ENCODE results near the gene ANKRD63.

Gene ANKRD63, protein sequence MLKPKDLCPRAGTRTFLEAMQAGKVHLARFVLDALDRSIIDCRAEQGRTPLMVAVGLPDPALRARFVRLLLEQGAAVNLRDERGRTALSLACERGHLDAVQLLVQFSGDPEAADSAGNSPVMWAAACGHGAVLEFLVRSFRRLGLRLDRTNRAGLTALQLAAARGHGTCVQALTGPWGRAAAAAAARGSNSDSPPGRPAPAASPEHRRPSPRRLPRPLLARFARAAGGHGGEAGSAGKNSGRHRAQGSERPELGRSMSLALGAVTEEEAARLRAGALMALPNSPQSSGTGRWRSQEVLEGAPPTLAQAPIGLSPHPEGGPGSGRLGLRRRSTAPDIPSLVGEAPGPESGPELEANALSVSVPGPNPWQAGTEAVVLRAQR

DNA sequence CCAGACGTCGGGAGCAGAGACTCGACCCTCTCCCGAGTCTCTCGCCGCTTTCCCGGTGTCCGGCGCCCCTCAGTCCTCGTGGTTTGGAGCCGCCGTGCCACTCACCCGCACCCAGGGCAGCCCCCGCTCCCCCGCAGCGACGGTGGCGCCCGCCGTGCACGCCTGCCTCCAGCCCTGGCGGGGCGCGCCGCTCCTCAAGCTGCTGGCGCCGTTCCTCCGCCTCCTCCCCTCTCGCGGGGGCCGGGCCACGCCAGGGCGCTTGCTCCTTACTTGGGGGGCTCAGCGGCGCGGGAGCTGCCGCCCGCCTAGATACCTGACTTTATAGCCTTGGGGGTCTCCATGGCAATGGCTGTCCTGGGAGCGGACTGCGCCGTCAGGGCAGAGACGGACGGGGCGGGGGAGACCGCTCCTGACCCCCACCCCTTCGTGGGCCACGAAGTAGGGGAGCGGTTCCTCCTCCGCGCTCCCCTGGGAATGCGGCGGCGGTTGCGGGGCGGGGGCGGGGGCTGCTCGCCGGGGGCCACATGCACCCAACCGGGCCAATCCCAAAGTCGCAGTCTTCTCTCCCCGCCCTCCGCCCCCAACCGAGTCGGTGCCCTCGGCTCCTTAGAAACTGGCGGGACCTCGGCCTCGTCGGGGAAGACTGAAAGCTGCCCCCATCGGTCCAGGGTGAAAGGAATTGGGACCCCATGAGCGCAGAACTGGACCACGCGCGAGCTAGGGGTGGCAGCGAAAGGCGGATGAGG is at the start of gene ANKRD63:
Gene ANKRD63, minus strand, starts transcription at position 196 of the 746 bp plus-strand sequence. CDS start 478 bp downstream, outside the sequence.
- H3K4me3 ChIP-seq: peak within 1 kb of the TSS; percentile 42
- no peaks in the 10 kb centered on the region for H3K36me3 ChIP-seq (replicated peaks)
- H3K9me3 ChIP-seq: no peaks in the 10 kb centered on the region
- in situ Hi-C loops (cut with MboI; ENCODE audit: low sequenced_read_pairs): no loop called here
- H3K4me1 ChIP-seq: peaks cover 15% of the 10 kb centered on the region
- H3K27me3 ChIP-seq (ENCODE audit: low read depth): no peaks in the 10 kb centered on the region
- DNase-seq (ENCODE audit: low spot score in 2 of 2): peak in 1 of 2 experiments; percentile 57

GRCh38 chr15:40332113-40332781 is 49.4 kb upstream of the ANKRD63 start:
- in situ Hi-C loops (cut with MboI; ENCODE audit: low sequenced_read_pairs): no loop called here
- Histone ChIP-seq H3K9me3 (no peaks in the 10 kb centered on the region), H3K36me3 (replicated peaks) (peaks cover 21% of the 10 kb centered on the region), H3K4me1 (peaks cover 15% of the 10 kb centered on the region), H3K4me3 (no peak overlapping the region), H3K27me3 (ENCODE audit: low read depth) (no peaks in the 10 kb centered on the region)
- no peak for DNase-seq (ENCODE audit: low spot score in 2 of 2)

GRCh38 chr15:40331637-40332036 is 48.8 kb upstream of the ANKRD63 start:
- no peak for DNase-seq (ENCODE audit: low spot score in 2 of 2)
- Histone ChIP-seq H3K9me3 (no peaks in the 10 kb centered on the region), H3K36me3 (replicated peaks) (peaks cover 23% of the 10 kb centered on the region), H3K4me3 (no peak overlapping the region), H3K27me3 (ENCODE audit: low read depth) (no peaks in the 10 kb centered on the region), H3K4me1 (peaks cover 21% of the 10 kb centered on the region)
- in situ Hi-C loops (cut with MboI; ENCODE audit: low sequenced_read_pairs): no loop called here

DNA sequence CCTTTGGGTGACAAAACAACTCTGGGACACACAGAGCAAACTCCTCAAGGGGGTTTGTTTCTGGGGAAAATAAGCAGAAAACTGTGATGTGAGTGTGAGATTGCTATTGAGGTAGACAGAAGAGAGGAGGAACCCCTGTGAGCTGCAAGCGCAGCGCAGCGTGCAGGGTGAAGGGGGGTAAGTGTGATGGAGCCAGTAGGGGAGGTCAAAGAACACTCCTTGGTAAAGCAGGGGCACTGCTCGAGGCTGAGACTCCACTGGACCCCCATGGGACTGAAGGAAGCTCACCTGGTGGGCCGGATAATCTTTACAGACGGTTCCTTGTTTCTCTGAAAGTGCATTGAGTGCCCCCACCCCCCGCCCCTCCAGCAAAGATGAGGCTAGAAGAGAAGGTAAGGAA is 48.2 kb upstream of the ANKRD63 start:
- Histone ChIP-seq H3K4me1 (peaks cover 27% of the 10 kb centered on the region), H3K27me3 (ENCODE audit: low read depth) (no peaks in the 10 kb centered on the region), H3K9me3 (no peaks in the 10 kb centered on the region), H3K4me3 (no peak overlapping the region), H3K36me3 (replicated peaks) (peaks cover 29% of the 10 kb centered on the region)
- no peak for DNase-seq (ENCODE audit: low spot score in 2 of 2)
- in situ Hi-C loops (cut with MboI; ENCODE audit: low sequenced_read_pairs): no loop called here

- H3K4me1 ChIP-seq: peaks cover 31% of the 10 kb centered on the region
- DNase-seq (ENCODE audit: low spot score in 2 of 2): no peak
- no peaks in the 10 kb centered on the region for H3K27me3 ChIP-seq (ENCODE audit: low read depth)
- in situ Hi-C loops (cut with MboI; ENCODE audit: low sequenced_read_pairs): no loop called here
- H3K9me3 ChIP-seq: no peaks in the 10 kb centered on the region
- peaks cover 33% of the 10 kb centered on the region for H3K36me3 ChIP-seq (replicated peaks)
- H3K4me3 ChIP-seq: no peak overlapping the region
Observed at GRCh38 chr15:40330368-40330836, 47.5 kb upstream of the ANKRD63 start.

DNA sequence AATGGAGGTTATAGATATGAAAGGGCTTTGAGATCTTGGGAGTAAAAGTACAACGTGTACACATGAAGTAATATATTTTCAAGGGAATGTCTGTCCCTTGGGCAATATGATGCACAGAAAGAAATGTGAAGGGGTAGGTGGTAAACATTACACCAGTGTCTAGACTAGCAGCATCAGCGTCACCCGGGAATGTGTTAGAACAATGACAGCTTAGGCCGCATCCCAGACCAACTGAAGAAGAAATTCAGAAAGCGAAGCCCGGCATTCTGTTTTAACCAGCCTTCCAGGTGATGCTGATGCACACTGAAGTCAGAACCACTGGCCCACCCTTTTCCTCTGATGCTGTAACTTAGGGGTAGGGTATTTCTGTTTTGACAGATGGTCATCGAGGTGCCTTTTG is 46.9 kb upstream of the ANKRD63 start:
- no peak for DNase-seq (ENCODE audit: low spot score in 2 of 2)
- in situ Hi-C loops (cut with MboI; ENCODE audit: low sequenced_read_pairs): no loop called here
- H3K4me1 ChIP-seq: peaks cover 36% of the 10 kb centered on the region

GRCh38 chr15:40328751-40329150 is 45.9 kb upstream of the ANKRD63 start:
- no peaks in the 10 kb centered on the region for H3K27me3 ChIP-seq (ENCODE audit: low read depth)
- in situ Hi-C loops (cut with MboI; ENCODE audit: low sequenced_read_pairs): no loop called here
- H3K4me3 ChIP-seq: no peak overlapping the region
- peaks cover 37% of the 10 kb centered on the region for H3K36me3 ChIP-seq (replicated peaks)
- peaks cover 36% of the 10 kb centered on the region for H3K4me1 ChIP-seq
- no peaks in the 10 kb centered on the region for H3K9me3 ChIP-seq
- no peak for DNase-seq (ENCODE audit: low spot score in 2 of 2)

More for the DNA sequence above, 46.9 kb upstream of the ANKRD63 start:
- no peaks in the 10 kb centered on the region for H3K9me3 ChIP-seq
- H3K4me3 ChIP-seq: no peak overlapping the region
- H3K27me3 ChIP-seq (ENCODE audit: low read depth): no peaks in the 10 kb centered on the region
- peaks cover 36% of the 10 kb centered on the region for H3K36me3 ChIP-seq (replicated peaks)

DNA sequence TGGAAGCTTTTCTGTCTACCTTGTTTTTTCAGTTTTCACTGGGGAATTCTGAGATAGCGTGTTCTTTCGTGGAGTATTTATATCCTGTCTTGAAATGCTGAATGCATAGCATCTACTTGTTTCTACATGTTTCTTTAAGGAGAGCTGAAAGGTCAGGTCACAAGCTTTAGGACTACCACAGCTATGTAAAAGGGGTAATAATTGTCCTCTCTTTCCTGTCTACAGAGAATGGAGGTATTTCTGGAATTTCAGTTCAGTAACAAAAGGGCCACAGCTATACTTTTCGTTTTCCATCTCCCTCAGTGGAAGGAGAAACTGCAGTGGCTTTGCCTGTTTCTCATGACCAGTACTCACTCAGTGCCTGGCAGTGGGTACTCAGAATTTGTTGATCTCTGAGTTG is 45.3 kb upstream of the ANKRD63 start:
- H3K9me3 ChIP-seq: no peaks in the 10 kb centered on the region
- peaks cover 37% of the 10 kb centered on the region for H3K36me3 ChIP-seq (replicated peaks)
- DNase-seq (ENCODE audit: low spot score in 2 of 2): peak in 1 of 2 experiments; percentile 56
- H3K4me1 ChIP-seq: peaks cover 36% of the 10 kb centered on the region
- no peak overlapping the region for H3K4me3 ChIP-seq
- in situ Hi-C loops (cut with MboI; ENCODE audit: low sequenced_read_pairs): no loop called here
- no peaks in the 10 kb centered on the region for H3K27me3 ChIP-seq (ENCODE audit: low read depth)

GRCh38 chr15:40327457-40327856 is 44.6 kb upstream of the ANKRD63 start:
- peaks cover 37% of the 10 kb centered on the region for H3K36me3 ChIP-seq (replicated peaks)
- in situ Hi-C loops (cut with MboI; ENCODE audit: low sequenced_read_pairs): no loop called here
- H3K4me1 ChIP-seq: peaks cover 42% of the 10 kb centered on the region
- no peaks in the 10 kb centered on the region for H3K27me3 ChIP-seq (ENCODE audit: low read depth)
- no peak overlapping the region for H3K4me3 ChIP-seq
- DNase-seq (ENCODE audit: low spot score in 2 of 2): peak; percentile 34 to 40
- H3K9me3 ChIP-seq: no peaks in the 10 kb centered on the region

- Histone ChIP-seq H3K4me1 (peaks cover 56% of the 10 kb centered on the region), H3K4me3 (no peak overlapping the region), H3K36me3 (replicated peaks) (peaks cover 36% of the 10 kb centered on the region), H3K9me3 (no peaks in the 10 kb centered on the region), H3K27me3 (ENCODE audit: low read depth) (no peaks in the 10 kb centered on the region)
- in situ Hi-C loops (cut with MboI; ENCODE audit: low sequenced_read_pairs): no loop called here
- no peak for DNase-seq (ENCODE audit: low spot score in 2 of 2)
Observed at GRCh38 chr15:40325700-40326099, 42.8 kb upstream of the ANKRD63 start.

GRCh38 chr15:40325188-40325587 is 42.3 kb upstream of the ANKRD63 start:
- no peak for DNase-seq (ENCODE audit: low spot score in 2 of 2)
- H3K4me3 ChIP-seq: peak overlapping the region; percentile 52
- peaks cover 61% of the 10 kb centered on the region for H3K4me1 ChIP-seq
- peaks cover 34% of the 10 kb centered on the region for H3K36me3 ChIP-seq (replicated peaks)
- H3K9me3 ChIP-seq: no peaks in the 10 kb centered on the region
- in situ Hi-C loops (cut with MboI; ENCODE audit: low sequenced_read_pairs): no loop called here
- no peaks in the 10 kb centered on the region for H3K27me3 ChIP-seq (ENCODE audit: low read depth)

DNA sequence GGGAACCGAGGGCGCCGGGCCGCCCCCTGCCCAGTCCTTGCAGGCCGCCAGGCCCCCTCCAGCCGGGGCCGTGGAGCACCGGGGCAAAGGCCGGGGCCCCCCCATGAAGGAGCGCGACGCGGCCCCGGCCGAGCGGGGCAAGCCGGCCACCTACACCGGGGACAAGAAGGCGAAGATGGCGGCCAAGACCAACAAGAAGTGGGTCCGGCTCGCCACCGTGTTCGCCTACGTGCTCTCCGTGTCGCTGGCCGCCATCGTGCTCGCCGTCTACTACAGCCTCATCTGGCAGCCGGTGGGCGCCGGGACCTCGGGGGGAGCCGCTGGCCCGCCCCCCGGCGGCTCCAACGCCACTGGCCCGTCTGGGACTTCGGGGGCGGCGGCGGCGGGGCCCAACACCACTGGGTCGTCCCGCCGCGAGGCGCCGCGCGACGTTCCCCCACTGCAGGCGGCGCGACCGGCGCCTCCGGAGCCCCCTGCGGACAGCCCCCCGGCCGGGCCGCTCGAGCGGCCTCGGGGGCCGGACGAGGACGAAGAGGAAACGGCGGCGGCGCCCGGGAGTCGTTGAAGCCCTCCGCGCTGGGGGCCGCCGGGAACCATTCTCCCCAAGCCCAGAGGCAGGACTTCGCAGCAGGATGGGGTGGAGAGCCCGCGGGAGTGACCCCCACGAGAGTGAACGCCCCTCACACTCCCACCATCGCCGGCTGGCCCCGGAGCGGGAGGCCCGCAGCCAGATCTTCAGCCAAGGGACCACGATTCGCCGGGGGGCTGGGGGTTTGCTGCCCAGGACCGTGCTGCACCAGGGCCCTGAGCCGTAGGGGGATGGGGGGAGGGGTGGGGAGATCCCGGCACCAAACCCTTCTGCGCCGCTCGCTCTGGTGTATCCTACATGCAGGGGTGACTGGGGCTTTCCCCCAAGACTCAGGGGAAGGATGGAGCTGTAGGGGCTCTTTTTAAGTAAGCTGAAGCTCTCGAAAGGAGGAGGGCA is 41.4 kb upstream of the ANKRD63 start:
- Histone ChIP-seq H3K4me3 (peak overlapping the region; percentile 52), H3K9me3 (no peaks in the 10 kb centered on the region), H3K27me3 (ENCODE audit: low read depth) (no peaks in the 10 kb centered on the region), H3K36me3 (replicated peaks) (peaks cover 32% of the 10 kb centered on the region), H3K4me1 (peaks cover 67% of the 10 kb centered on the region)
- DNase-seq (ENCODE audit: low spot score in 2 of 2): peak in 1 of 2 experiments; percentile 50
- in situ Hi-C loops (cut with MboI; ENCODE audit: low sequenced_read_pairs): no loop called here

Measured in HAP-1 (cell line).